ENCODE measurements around the gene FUT7.

Gene FUT7

DNA sequence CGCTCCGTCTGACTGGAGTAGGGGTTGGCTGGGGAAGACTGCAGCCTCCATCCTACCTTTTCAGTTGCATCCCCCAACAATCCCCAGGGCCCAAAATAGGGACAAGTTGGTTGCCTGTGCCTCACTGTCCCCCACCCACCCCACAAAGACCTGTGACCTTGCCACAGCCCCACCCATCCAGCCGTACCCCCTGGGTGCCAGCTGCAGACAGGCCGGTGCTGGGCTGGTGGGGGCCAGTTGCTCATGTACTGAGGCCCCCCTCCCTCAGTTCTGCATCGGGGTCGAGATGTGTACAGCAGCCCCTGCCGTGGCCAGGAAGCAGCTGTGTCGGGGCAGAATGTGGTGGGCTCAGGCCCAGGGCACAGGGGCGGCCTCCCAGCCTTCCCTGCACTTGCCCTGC, 48.7 kb downstream of the FUT7 start:
- DNase-seq (ENCODE audit: low spot score): no peak

DNA sequence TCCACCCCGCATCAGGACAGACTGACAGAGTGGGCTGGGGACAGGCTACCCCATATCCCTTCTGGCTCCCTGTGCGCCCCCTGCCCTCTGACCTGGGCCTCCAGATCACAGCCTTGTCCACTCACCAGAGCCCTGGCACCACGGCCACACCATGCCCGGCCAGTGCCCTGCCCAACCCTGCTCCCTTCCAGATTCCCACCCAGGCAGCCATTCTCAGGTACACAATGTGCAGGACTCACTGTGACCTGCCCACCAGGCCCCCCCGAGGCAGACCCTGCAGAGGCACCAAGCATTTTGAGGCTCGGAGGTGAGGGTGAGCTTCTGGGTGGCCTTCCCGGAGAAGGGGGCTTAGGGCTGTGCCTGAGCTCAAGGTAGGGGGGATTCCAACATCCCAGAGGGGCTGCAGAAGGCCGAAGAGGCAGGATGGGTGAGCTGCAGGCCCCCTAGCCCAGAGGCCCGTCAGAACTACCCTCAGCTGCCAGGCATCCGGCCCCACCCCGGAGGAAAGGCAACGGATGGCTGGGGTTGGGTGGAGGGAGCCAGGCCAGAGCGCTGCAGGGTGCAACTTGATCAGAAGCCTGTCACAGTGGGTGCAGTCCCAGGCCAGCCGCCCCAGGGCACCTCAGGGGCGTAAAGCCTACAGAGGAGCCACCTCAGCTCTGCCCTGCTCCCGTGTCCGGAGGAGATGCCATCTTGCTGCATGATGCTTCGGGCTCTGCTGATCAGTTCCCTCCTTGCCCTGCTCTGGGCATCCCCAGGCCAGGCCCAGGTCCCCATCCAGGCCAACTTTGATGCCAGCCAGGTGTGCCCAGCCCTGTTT, 49.4 kb downstream of the FUT7 start, which contains the start of gene LCNL1:
Gene LCNL1, plus strand, starts transcription at position 762 of the 820 bp plus-strand sequence. CDS start 594 bp downstream, outside the sequence.
- no peak for DNase-seq (ENCODE audit: low spot score)

GRCh38 chr9:136981588-136982231, 50.2 kb downstream of the FUT7 start:
- no peak for DNase-seq (ENCODE audit: low spot score)

DNA sequence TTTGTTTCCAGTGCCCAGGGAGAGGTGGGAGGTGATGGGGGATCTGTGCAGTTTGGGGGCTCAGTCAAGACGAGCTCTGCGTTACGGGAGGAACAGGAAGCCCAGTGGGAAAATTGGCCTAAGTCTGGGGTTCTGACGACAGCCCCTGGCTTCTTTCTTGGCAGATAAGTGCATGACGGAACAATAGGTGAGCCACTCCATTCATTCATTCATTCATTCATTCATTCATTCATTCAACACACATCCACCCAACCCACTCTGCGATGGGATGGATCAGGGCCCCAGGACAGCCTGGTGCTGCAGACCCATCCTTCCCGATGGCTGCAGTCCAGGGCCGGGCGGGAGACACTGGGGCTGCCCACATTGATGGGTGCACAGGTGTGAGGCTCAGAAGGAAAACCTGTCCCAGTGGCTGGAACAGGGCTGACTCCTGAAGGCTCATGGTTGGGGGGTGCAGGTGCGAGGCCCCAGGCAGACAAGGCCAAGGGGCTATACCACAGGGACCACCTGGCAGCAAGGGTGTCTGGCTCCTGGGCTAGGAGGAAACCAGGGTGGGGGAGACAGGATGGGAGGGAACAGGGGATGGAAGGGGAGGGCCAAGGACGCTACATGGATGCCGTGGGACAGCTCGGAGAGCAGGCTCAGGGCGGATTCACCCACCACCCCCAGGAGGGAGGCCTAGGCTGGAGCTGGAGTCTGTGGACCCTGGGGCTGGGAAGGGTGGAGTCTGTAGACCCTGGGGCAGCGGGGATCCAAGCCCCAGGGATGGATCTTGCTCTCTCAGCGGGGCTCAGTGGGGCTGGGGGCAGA, 51.0 kb downstream of the FUT7 start:
- DNase-seq (ENCODE audit: low spot score): no peak
